Upper lobe of left lung (tissue), 4 donors: ENCODE measurements around the gene IRF5.

Experiments used
- EP300 ChIP-seq, 4 donors: sonication (generic); formaldehyde crosslinking; IDR thresholded peaks; one replicate each; pipeline ENCODE4 v1.5.1; 2017; ENCODE audit warnings: antibody characterized with exemption in 4 of 4, control low read depth in 2 of 4
- POLR2A ChIP-seq, 4 donors: fragments of 450-650 bp; IDR thresholded peaks; one replicate each; pipeline ENCODE4 v1.5.1; 2016 to 2017; ENCODE audit warnings: antibody characterized with exemption in 4 of 4, mild to moderate bottlenecking in 2 of 4
- TF ChIP-seq, protein P1 (sequence below), 6 experiments: fragments of 450-650 bp in 4 of 6; fragments of 200-600 bp in 2 of 6; sonication (generic) in 2 of 6; IDR thresholded peaks; one replicate each; pipeline ENCODE4 v1.5.1; 2016 to 2019; ENCODE audit warnings: antibody characterized with exemption in 6 of 6

GRCh38 chr7:128888039-128888755, 49.5 kb upstream of the IRF5 start:
- TF ChIP-seq, protein P1, sequence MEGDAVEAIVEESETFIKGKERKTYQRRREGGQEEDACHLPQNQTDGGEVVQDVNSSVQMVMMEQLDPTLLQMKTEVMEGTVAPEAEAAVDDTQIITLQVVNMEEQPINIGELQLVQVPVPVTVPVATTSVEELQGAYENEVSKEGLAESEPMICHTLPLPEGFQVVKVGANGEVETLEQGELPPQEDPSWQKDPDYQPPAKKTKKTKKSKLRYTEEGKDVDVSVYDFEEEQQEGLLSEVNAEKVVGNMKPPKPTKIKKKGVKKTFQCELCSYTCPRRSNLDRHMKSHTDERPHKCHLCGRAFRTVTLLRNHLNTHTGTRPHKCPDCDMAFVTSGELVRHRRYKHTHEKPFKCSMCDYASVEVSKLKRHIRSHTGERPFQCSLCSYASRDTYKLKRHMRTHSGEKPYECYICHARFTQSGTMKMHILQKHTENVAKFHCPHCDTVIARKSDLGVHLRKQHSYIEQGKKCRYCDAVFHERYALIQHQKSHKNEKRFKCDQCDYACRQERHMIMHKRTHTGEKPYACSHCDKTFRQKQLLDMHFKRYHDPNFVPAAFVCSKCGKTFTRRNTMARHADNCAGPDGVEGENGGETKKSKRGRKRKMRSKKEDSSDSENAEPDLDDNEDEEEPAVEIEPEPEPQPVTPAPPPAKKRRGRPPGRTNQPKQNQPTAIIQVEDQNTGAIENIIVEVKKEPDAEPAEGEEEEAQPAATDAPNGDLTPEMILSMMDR (IDR thresholded peaks at IDR 0.05) = no peak
- TF ChIP-seq POLR2A (IDR thresholded peaks at IDR 0.05) (no peak), EP300 (IDR thresholded peaks at IDR 0.05) (no peak)
